NOMO-1 treated with DMSO at 0.1 percent for 48 hours (cell line): Measurements from ENCODE around the gene KIF26B.

ENCODE experiments used
- DNase-seq: peaks from one replicate; lab custom pipeline; 2025; ENCODE audit not compliant: unreplicated experiment; lab: John Stamatoyannopoulos, UW

KIF26B gene

DNA sequence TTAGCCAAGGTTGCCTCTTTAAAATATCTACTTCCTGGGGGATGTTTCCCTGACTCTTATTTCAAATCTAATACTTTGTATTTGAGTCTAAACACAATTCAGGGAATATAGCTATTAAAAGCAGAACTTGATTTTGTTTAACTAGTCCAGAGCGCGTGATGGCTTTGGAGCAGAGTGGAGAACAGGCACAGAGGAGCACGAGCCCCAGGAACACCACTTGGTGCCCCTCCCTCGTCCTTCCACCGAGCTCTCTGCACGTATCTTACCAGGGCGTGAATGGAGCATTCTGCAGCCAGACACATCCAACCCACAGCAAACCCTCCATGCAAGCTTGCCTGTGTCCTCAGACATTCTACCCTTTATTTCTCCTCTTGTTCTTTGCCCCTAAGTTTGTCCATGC is 14.1 kb downstream of the KIF26B start:
- DNase-seq = no peak

GRCh38 chr1:245169376-245169775 is 14.6 kb downstream of the KIF26B start:
- no peak for DNase-seq

GRCh38 chr1:245172026-245172425 is 17.2 kb downstream of the KIF26B start:
- DNase-seq = no peak

- no peak for DNase-seq
Measured at GRCh38 chr1:245172829-245173228, 18.0 kb downstream of the KIF26B start.

DNA sequence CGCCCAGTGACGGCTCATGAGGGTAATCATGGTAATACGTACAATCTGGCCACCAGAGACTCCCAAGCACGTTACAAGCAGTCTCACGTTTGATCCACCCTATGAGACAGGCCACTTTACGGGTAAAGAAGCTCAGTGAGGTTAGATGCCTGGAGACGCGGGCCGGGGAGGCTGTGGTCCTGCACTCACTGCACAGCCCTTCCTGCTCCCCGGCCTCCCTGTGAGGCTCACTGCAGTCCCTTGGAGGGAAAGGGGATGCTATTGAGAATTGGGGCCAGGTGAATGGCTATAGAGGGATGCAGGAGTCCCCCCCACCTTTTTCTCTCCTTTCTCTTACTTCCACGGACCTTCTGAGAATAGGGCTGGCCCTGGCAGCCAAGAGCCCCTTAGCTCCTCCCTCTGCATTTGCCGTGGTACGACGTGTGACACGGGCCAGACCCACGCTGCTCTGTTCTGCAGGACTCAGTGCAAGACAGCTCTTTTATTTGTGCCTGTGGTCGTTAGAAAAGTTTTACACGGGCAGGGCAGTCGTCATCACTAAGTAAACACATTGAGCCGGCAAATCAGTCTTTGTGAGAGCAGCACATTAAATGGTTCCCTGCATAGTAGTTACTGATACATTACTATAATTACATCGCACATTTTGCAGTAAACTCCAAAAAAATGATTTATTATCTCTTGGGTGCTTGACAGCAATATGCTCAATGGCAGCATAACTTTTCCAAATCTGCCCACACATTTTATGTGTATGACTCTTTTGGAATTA is 18.8 kb downstream of the KIF26B start:
- DNase-seq = no peak

DNA sequence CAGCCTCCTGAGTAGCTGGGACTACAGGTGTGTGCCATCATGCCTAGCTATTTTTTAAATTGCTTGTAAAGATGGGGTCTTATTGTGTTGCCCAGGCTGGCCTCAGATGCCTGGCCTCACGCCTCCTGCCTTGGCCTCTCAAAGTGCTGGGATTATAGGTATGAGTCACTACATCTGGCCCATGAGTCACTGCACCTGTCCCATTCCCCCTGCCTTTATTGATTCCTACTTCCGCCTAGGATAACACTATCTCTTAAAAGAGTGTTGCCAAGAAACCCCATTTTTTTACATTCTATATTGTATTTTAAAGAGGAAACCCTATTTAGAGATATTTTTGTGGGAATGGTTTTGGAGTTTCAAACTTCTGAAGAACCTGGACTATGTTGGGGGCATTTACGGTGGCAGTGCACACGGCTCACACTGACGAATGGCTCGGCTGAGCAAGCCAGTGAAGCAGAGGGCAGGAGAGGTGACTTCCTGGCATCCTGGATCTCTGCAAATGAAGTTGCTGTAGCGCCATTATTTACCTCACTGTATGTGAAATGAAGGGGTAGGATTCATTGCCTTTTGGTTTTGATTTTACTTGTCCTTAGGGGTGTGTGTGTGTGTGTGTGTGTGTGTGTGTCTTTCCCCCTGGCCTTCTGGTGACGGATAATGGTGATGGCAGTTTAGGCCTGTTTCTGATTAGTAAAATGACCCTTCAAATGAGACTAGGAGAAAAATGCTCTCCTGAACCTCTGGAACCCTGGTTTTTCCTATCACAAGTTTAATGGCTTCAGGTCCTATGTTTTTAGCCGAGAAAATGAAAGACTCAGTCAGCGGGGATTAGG is 22.5 kb downstream of the KIF26B start:
- DNase-seq = no peak

DNA sequence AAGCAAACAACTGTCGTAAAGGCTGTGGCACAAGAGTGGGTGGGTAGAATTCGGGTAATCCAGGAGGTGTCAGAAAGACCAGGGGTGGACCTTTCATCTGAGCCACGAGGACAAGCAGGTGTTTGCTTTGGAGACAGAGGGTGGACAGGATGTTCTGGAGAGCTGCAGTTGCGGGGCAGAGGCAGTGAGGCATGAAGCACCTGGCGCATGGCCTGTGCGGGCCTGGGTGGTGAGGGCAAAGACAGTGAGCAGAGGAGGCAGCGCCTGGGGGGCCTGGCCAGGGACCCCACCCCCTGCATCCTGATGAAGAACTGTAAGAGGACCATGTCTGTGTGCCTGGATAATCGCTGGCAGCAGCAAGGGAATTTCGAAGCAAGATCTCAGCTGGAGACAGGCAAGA is 24.9 kb downstream of the KIF26B start:
- DNase-seq = no peak

GRCh38 chr1:245180496-245181157 is 25.8 kb downstream of the KIF26B start:
- no peak for DNase-seq

DNA sequence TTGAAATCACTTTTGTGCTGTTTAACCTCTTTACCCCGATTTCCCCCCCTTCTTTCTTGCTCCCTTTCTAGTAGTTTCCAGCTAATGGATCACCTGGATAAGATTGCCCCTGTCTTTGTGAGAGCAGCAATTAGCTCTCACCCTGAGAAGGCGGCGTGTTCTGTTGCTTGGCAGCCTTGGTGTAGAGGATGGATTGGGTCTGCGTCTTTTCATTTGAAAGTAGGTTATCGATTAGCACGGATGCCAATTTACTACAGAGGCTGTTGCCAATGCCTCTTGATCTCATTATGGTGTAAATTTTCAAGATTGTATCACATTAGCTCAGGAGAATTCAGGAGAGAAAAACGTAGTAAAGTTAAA is 26.4 kb downstream of the KIF26B start:
- no peak for DNase-seq

DNA sequence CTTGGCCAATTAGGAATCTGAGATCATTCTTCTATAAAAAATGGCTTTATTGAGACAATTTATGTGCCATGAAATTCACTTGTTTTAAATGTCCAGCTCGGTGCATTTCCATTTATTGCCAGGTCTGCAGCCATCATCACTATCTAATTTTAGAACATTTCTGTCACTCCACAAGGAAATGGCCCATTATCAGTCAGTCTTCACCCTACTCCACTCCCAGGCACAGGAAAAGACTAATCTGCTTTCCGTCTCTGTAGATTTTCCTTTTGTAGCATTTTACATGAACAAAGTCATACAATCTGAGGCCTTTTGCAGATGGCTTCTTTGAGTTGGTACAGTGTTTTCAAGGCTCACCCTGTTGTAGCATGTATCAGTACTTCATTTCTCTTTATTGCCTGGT is 27.2 kb downstream of the KIF26B start:
- DNase-seq = no peak

DNA sequence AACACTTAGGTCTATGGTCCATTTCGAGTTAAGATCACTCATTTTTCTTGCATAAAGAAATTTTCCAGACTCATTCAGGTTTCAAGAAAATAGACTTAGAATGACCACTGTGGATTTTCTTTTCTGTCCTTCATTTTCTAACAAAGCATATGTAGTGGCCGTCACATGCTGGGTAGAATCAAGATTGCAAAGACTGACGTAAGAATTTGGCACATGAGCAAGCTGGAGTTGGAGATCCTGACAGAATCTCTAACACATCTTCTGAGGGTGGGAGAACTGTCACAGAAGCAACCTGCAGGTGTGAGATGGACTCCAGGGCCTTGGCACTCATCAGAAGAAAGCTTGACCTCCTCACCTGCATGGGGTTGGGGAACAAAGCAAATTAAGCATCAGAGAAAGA is 28.6 kb downstream of the KIF26B start:
- DNase-seq = no peak

GRCh38 chr1:245184779-245185178 is 30.0 kb downstream of the KIF26B start:
- no peak for DNase-seq

GRCh38 chr1:245188403-245188802 is 33.6 kb downstream of the KIF26B start:
- peak; percentile 80 for DNase-seq

DNA sequence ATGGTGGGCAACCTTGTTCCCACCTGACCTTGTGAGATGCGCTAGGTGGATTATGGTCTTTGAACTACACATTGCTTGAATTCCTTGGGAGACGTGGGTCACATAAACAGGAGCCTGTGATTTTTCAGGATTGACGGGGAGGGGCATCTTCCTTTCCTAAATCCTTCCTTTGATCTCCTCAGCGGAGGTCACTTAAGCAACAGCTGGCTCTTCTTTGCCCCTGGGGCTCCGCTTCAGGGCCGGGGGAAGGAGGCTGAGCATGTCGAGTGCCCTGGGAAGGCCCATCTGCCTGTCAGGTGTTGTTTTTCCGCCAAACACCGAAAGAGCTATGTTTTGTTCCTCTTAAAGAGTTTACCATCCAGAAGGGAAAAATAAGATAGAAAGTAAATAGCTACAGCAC is 40.6 kb downstream of the KIF26B start:
- no peak for DNase-seq

- no peak for DNase-seq
Measured at GRCh38 chr1:245197121-245197520, 42.3 kb downstream of the KIF26B start.

- DNase-seq = no peak
Measured at GRCh38 chr1:245197911-245198379, 43.2 kb downstream of the KIF26B start.

GRCh38 chr1:245198748-245199516 is 44.1 kb downstream of the KIF26B start:
- DNase-seq = no peak

DNA sequence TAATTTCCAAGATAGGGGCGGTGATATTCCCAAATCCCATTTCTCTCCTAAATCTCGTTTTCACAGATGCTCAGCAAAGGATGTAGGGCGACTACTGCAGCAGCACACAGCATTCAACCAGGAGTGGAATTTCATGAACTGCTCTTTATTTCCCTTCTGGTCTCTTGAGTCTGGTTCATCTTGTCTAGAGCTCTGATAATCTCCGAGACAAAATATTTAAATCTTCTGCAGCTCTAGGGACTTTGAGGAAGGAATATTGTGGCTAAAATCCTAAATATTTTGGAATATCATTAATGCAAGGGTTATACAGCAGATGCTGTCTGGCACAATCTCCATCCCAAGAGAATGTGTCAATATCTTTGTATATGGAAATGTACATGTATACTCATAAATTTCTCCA is 45.4 kb downstream of the KIF26B start:
- no peak for DNase-seq

GRCh38 chr1:245201201-245201600 is 46.4 kb downstream of the KIF26B start:
- DNase-seq = no peak

DNA sequence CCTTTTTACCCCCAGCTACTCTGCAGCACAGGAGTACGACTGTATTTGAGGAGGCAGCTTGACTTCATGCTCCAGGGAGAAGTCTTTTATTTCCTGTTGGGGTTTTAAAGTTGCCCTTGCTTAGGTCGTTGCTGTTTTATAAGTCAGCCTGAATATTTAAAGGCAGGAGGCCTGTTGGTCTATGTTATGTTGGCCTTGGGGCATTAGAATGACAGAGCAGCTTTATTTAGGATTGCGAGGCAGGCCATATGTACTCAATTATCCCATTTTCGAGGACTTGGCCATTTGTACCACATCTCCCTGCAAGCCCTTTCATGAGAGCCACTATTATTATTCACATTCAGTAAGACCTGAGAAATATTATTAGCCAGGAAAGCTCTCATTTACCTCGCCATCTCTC is 47.0 kb downstream of the KIF26B start:
- no peak for DNase-seq

DNA sequence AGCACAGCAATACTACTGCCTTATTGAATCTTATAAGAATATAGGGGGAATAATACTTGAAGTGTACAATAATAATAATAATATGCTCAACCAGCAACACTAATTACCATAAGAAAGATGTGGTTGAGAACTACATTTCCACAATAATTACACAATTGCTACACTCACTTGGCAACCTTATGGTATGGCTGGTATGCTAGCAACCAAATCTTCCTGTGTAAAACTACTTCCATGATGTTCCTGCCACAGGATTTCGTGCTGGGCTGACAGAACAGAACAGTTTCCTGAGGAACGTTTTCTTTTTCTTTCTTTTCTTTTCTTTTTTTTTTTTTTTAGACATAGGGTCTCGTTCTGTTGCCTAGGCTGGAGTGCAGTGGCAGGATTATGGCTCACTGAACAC is 50.6 kb downstream of the KIF26B start:
- DNase-seq = no peak
